HL-60/S4 treated with phorbol 12-myristate 13-acetate at 8.2 ng/mL for 4 days and 3 days (cell line): ENCODE measurements around the gene RC3H1.

Experiments used
- in situ Hi-C: fragments of 300-500 bp; cut with MboI; formaldehyde crosslinking; loops from 2 replicates; pipeline ENCODE4 v1.15.0; 2022; ENCODE audit warnings: low sequenced_read_pairs

The RC3H1 gene

GRCh38 chr1:173886746-173887611 is 135.2 kb downstream of the RC3H1 start:
- in situ Hi-C loops, result no loop called here

GRCh38 chr1:173884701-173885100 is 137.5 kb downstream of the RC3H1 start:
- in situ Hi-C loops, result no loop called here
